Hematopoietic multipotent progenitor cell treated with erythropoietin and hydrocortisone succinate and interleukin-3 and kit ligand, for 6 days (in vitro differentiated cells): ENCODE measurements around the gene NDRG4.

Source experiments
- DNase-seq: peaks from one replicate; pipeline ENCODE4 v3.0.0-alpha.2; 2015

Gene NDRG4

GRCh38 chr16:58497468-58497867 is 2.5 kb upstream of the NDRG4 start:
- DNase-seq = no peak

- no peak for DNase-seq
Observed at GRCh38 chr16:58497935-58498334, 2.0 kb upstream of the NDRG4 start.

- DNase-seq = no peak
Observed at GRCh38 chr16:58498341-58499091, 1.4 kb upstream of the NDRG4 start.

- DNase-seq = no peak
Observed at GRCh38 chr16:58499092-58499511, 841 bp upstream of the NDRG4 start.

GRCh38 chr16:58500430-58501241 is 693 bp downstream of the NDRG4 start:
- DNase-seq = no peak

GRCh38 chr16:58501242-58502131 is 1.5 kb downstream of the NDRG4 start:
- no peak for DNase-seq

GRCh38 chr16:58502217-58502921 is 2.4 kb downstream of the NDRG4 start:
- no peak for DNase-seq

- no peak for DNase-seq
Observed at GRCh38 chr16:58503166-58503862, 3.4 kb downstream of the NDRG4 start.

GRCh38 chr16:58503863-58504688 is 4.1 kb downstream of the NDRG4 start:
- no peak for DNase-seq

- DNase-seq = no peak
Observed at GRCh38 chr16:58506241-58507194, 6.6 kb downstream of the NDRG4 start.

GRCh38 chr16:58507195-58507962 is 7.4 kb downstream of the NDRG4 start:
- DNase-seq = no peak

- DNase-seq = no peak
Observed at GRCh38 chr16:58507963-58508670, 8.2 kb downstream of the NDRG4 start.

- no peak for DNase-seq
Observed at GRCh38 chr16:58508671-58509251, 8.8 kb downstream of the NDRG4 start.

- no peak for DNase-seq
Observed at GRCh38 chr16:58509256-58510096, 9.5 kb downstream of the NDRG4 start.

GRCh38 chr16:58510097-58510775 is 10.3 kb downstream of the NDRG4 start:
- DNase-seq = no peak
